H9 (cell line): ENCODE data around the gene SLC16A4. TPM values are rescaled to one million over a fixed set of nuclear protein-coding genes. Genes with fewer than 3 reads are reported as not detected.
A peak's percentile ranks its signal among the peaks of the same experiment; 100 is the strongest.

Experiments
- DNase-seq: peaks from one replicate; pipeline ENCODE4 v3.0.0-alpha.2; 2017
- H2AFZ ChIP-seq: one replicate; pipeline ENCODE4 v1.6.1; 2013; ENCODE audit warnings: mild to moderate bottlenecking, low read length, control low read depth, moderate library complexity
- H2AK5ac ChIP-seq: 2 replicates; pipeline ENCODE4 v1.6.1; 2013; ENCODE audit warnings: low read length, control low read depth, mixed read lengths; ENCODE audit not compliant: insufficient read length
- H2BK120ac ChIP-seq: one replicate; pipeline ENCODE4 v1.6.1; 2013; ENCODE audit warnings: low read depth, mild to moderate bottlenecking, low read length, control low read depth, inconsistent platforms; ENCODE audit not compliant: poor library complexity, severe bottlenecking
- H2BK12ac ChIP-seq: 2 replicates; pipeline ENCODE4 v1.6.1; 2013; ENCODE audit warnings: low read length, control low read depth, mixed read lengths, low read depth; ENCODE audit not compliant: insufficient read length
- H2BK15ac ChIP-seq: 2 replicates; pipeline ENCODE4 v1.6.1; 2013; ENCODE audit warnings: low read depth, low read length, control low read depth
- H2BK20ac ChIP-seq: one replicate; pipeline ENCODE4 v1.6.1; 2013; ENCODE audit warnings: low read depth, mild to moderate bottlenecking, low read length, control low read depth, inconsistent platforms; ENCODE audit not compliant: poor library complexity, severe bottlenecking
- H2BK5ac ChIP-seq: 2 replicates; pipeline ENCODE4 v1.6.1; 2013; ENCODE audit warnings: low read length, control low read depth, mixed read lengths; ENCODE audit not compliant: insufficient read length
- H3K14ac ChIP-seq: 2 replicates; pipeline ENCODE4 v1.6.1; 2013; ENCODE audit warnings: low read length, control low read depth; ENCODE audit not compliant: insufficient read depth
- H3K18ac ChIP-seq: 2 replicates; pipeline ENCODE4 v1.6.1; 2013; ENCODE audit warnings: low read depth, mild to moderate bottlenecking, mixed read lengths, low read length, control low read depth; ENCODE audit not compliant: insufficient read length
- H3K23ac ChIP-seq: 2 replicates; pipeline ENCODE4 v1.6.1; 2013; ENCODE audit warnings: low read length, control low read depth, mixed read lengths, low read depth; ENCODE audit not compliant: insufficient read length
- H3K23me2 ChIP-seq: 2 replicates; pipeline ENCODE4 v1.6.1; 2013; ENCODE audit warnings: low read depth, mild to moderate bottlenecking, mixed read lengths, low read length, control low read depth; ENCODE audit not compliant: insufficient read length, poor library complexity, severe bottlenecking
- H3K27ac ChIP-seq: 2 replicates; pipeline ENCODE4 v1.5.1; 2013; ENCODE audit warnings: low read length, control low read depth, mixed read lengths, low read depth; ENCODE audit not compliant: insufficient read length
- H3K27me3 ChIP-seq: 2 replicates; pipeline ENCODE4 v1.6.1; 2013; ENCODE audit warnings: low read length, control low read depth, inconsistent platforms; ENCODE audit not compliant: insufficient read depth
- H3K4ac ChIP-seq: 2 replicates; pipeline ENCODE4 v1.6.1; 2013; ENCODE audit warnings: low read depth, mild to moderate bottlenecking, control low read depth, inconsistent platforms, low read length, moderate library complexity
- H3K4me1 ChIP-seq: 2 replicates; pipeline ENCODE4 v1.6.1; 2013; ENCODE audit warnings: low read length, control low read depth, inconsistent platforms; ENCODE audit not compliant: insufficient read depth
- H3K4me2 ChIP-seq: 2 replicates; pipeline ENCODE4 v1.6.1; 2013; ENCODE audit warnings: low read length, control low read depth, mixed read lengths; ENCODE audit not compliant: insufficient read length, insufficient read depth
- H3K56ac ChIP-seq: 2 replicates; pipeline ENCODE4 v1.6.1; 2013; ENCODE audit warnings: low read depth, mild to moderate bottlenecking, mixed read lengths, low read length, control low read depth; ENCODE audit not compliant: insufficient read length
- H3K79me1 ChIP-seq: 2 replicates; pipeline ENCODE4 v1.6.1; 2013; ENCODE audit warnings: low read depth, mild to moderate bottlenecking, moderate library complexity, low read length, control low read depth, inconsistent platforms; ENCODE audit not compliant: insufficient read depth, poor library complexity, severe bottlenecking
- H3K79me2 ChIP-seq: 2 replicates; pipeline ENCODE4 v1.6.1; 2013; ENCODE audit warnings: low read length, control low read depth, inconsistent platforms; ENCODE audit not compliant: insufficient read depth
- H3K9ac ChIP-seq: 2 replicates; pipeline ENCODE4 v1.6.1; 2013; ENCODE audit warnings: low read length, control low read depth, mixed read lengths; ENCODE audit not compliant: insufficient read length; ENCODE audit errors: extremely low read depth
- H3K9me3 ChIP-seq: one replicate; pipeline ENCODE4 v1.6.1; 2013; ENCODE audit warnings: low read depth, low read length, inconsistent platforms; ENCODE audit not compliant: control insufficient read depth
- H3T11ph ChIP-seq: one replicate; pipeline ENCODE4 v1.6.1; 2013; ENCODE audit warnings: mild to moderate bottlenecking, low read length, control low read depth, inconsistent platforms
- H4K20me1 ChIP-seq: one replicate; pipeline ENCODE4 v1.6.1; 2013; ENCODE audit not compliant: control insufficient read depth, insufficient read length, insufficient read depth
- H4K5ac ChIP-seq: 2 replicates; pipeline ENCODE4 v1.6.1; 2013; ENCODE audit warnings: low read depth, mild to moderate bottlenecking, mixed read lengths, low read length, control low read depth; ENCODE audit not compliant: insufficient read length
- H4K8ac ChIP-seq: replicated peaks from 2 replicates; pipeline ENCODE4 v1.6.1; 2013; ENCODE audit warnings: low read length, control low read depth, mixed read lengths, low read depth; ENCODE audit not compliant: insufficient read length
- H4K91ac ChIP-seq: 2 replicates; pipeline ENCODE4 v1.6.1; 2013; ENCODE audit warnings: low read depth, mild to moderate bottlenecking, moderate library complexity, mixed read lengths, low read length, control low read depth; ENCODE audit not compliant: insufficient read length
- H3K27ac Mint-ChIP-seq, 3 experiments: 2 replicates in 2 of 3; 3 replicates in 1 of 3; pipeline ENCODE4 v1.8.0; 2020 to 2021; ENCODE audit warnings: mixed read lengths in 3 of 3, mild to moderate bottlenecking in 1 of 3, moderate library complexity in 1 of 3
- H3K27me3 Mint-ChIP-seq: 2 replicates; pipeline ENCODE4 v1.8.0; 2021; ENCODE audit warnings: low read depth, mild to moderate bottlenecking, moderate library complexity, mixed read lengths
- H3K36me3 Mint-ChIP-seq, 3 experiments: 2 replicates in 2 of 3; 3 replicates in 1 of 3; pipeline ENCODE4 v1.8.0; 2020 to 2021; ENCODE audit warnings: low read depth in 3 of 3, mixed read lengths in 3 of 3; ENCODE audit not compliant: insufficient read depth in 1 of 3
- H3K4me1 Mint-ChIP-seq, 2 experiments: 2 replicates each; pipeline ENCODE4 v1.8.0; 2020; ENCODE audit warnings: mixed read lengths in 2 of 2
- H3K4me3 Mint-ChIP-seq, 2 experiments: 2 replicates in 1 of 2; 3 replicates in 1 of 2; pipeline ENCODE4 v1.8.0; 2020 to 2021; ENCODE audit warnings: mild to moderate bottlenecking in 2 of 2, mixed read lengths in 2 of 2, moderate library complexity in 1 of 2
- H3K9me3 Mint-ChIP-seq, 2 experiments: 2 replicates in 1 of 2; 3 replicates in 1 of 2; pipeline ENCODE4 v1.8.0; 2020; ENCODE audit warnings: mild to moderate bottlenecking in 2 of 2, mixed read lengths in 2 of 2, moderate library complexity in 1 of 2
- WGBS: extraction: QIAGEN DNeasy Blood & Tissue Kit; methylation state at CpG from one replicate; pipeline ENCODE4 v1.1.7; 2013; ENCODE audit warnings: missing lambda C conversion rate, low lambda C conversion rate, mixed read lengths; ENCODE audit not compliant: insufficient read length; ENCODE audit errors: extremely low coverage; 5-methylcytosine and 5-hydroxymethylcytosine counted together
- total RNA-seq: library from RNA; stranded (reverse); gene quantifications from 2 replicates; pipeline ENCODE4 v1.2.1, GENCODE V29; 2021
- TF ChIP-seq, protein P1 (sequence below): fragments of 200-600 bp; sonication (generic); conservative IDR thresholded peaks from 3 replicates; pipeline ENCODE4 v1.8.0; 2021; ENCODE audit warnings: antibody characterized with exemption, mild to moderate bottlenecking

Gene SLC16A4
- total RNA-seq, 1 experiment from 2014 or later = 0.17 TPM

DNA sequence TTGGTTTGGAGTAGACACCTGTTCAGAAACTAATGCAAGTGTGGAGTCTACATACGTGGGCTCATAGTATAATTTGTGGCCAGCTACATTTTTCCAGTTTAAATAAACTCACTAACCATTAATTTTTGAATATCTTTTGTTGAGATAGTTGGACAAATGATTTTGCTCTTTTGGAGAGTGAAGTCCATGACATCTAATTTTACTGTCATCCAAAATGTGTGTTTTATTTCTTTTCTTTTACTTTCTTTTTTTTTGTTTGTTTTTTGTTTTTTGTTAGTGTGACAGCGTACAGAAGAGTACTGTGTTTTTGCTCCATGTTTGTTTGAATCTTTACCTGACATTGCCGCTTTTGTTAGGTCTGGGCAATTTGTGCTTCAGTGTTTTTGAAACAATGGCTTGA, 46.7 kb downstream of the SLC16A4 start:
- Histone ChIP-seq H3K18ac (no peak overlapping the region), H3K27me3 (no peaks in the 10 kb centered on the region), H4K20me1 (no peaks in the 10 kb centered on the region), H3K79me2 (peaks cover 50% of the 10 kb centered on the region), H2BK20ac (no peak overlapping the region), H3K79me1 (no peaks in the 10 kb centered on the region), H3K27ac (no peak overlapping the region), H3T11ph (no peak overlapping the region), H3K14ac (no peak overlapping the region), H3K23me2 (peaks cover 10% of the 10 kb centered on the region), H3K9ac (no peak overlapping the region), H2BK5ac (no peak overlapping the region), H4K5ac (no peak overlapping the region), H3K56ac (no peak overlapping the region), H3K23ac (no peak overlapping the region), H4K91ac (no peak overlapping the region), H2AK5ac (no peak overlapping the region), H2BK15ac (no peak overlapping the region), H2BK120ac (no peak overlapping the region), H3K9me3 (no peaks in the 10 kb centered on the region), H3K4me2 (no peak overlapping the region), H2BK12ac (no peak overlapping the region), H2AFZ (no peak overlapping the region), H4K8ac (no peak overlapping the region), H3K4me1 (peaks cover 6% of the 10 kb centered on the region; the same call in 1 of the 2 replicates), H3K4ac (no peak overlapping the region)
- TF ChIP-seq, protein P1, sequence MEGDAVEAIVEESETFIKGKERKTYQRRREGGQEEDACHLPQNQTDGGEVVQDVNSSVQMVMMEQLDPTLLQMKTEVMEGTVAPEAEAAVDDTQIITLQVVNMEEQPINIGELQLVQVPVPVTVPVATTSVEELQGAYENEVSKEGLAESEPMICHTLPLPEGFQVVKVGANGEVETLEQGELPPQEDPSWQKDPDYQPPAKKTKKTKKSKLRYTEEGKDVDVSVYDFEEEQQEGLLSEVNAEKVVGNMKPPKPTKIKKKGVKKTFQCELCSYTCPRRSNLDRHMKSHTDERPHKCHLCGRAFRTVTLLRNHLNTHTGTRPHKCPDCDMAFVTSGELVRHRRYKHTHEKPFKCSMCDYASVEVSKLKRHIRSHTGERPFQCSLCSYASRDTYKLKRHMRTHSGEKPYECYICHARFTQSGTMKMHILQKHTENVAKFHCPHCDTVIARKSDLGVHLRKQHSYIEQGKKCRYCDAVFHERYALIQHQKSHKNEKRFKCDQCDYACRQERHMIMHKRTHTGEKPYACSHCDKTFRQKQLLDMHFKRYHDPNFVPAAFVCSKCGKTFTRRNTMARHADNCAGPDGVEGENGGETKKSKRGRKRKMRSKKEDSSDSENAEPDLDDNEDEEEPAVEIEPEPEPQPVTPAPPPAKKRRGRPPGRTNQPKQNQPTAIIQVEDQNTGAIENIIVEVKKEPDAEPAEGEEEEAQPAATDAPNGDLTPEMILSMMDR = no peak
- H3K27ac Mint-ChIP-seq = no peak overlapping the region
- peaks cover 78 to 83% of the 10 kb centered on the region in 2 experiments for H3K4me1 Mint-ChIP-seq
- DNase-seq = no peak
- WGBS = no CpG with 5 or more reads among the region's 3 CpGs
- H3K9me3 Mint-ChIP-seq = no peaks in the 10 kb centered on the region
- H3K36me3 Mint-ChIP-seq = peaks cover 41 to 72% (median 69%) of the 10 kb centered on the region in 3 experiments
- H3K4me3 Mint-ChIP-seq = peak overlapping the region; percentile 40 to 59
- no peaks in the 10 kb centered on the region for H3K27me3 Mint-ChIP-seq
